ENCODE results near the gene RPL4. TPM values are rescaled to one million over a fixed set of nuclear protein-coding genes. Genes with fewer than 3 reads are reported as not detected.

The RPL4 gene
- total RNA-seq, result 3,099 and 3,187 TPM in 2 replicates

DNA sequence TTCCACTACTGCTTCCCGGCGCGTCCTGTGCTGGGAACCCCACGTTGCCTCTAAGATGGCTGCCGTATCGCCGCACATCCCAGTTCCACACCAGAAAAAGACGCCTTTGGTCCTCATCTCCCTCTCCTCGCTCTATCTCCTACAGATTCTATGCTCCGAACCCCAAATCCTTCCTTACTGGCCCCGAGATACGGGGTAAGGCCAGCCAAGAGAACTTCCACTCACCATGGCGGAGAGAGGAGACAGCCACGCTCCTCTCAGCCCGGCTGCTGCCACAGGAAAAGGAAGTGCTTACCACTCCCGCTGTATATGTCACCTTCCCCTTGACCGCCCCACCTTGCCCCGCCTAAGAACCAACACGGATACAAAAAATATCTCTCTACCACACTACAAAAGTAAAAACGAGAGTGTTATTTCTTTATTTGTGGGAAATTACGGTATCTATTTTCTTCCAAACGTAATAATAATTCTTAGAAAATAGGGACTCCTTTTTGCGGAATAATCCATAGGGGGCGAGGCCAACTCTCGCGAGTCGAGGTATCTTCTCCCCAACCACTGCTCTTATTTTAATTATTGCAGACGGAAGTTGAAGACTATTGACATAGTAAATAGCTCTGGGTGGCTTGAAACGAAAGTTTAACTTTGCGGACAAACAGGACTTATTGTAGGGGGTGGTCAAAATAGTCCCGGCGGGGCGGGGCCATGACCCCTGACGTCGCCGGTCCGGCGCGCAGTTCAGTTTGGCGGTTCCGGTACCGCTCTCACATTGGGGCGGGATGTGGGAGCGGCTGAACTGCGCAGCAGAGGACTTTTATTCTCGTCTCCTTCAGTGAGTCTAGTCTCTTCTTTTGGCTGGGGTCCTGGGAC is at the start of gene RPL4, which contains the start of gene ZWILCH:
Gene RPL4 (minus strand): TSS at position 293 of the 867 bp plus-strand sequence. CDS start 65 bp downstream, at position 228.
Gene ZWILCH (plus strand): TSS at position 764 of the 867 bp plus-strand sequence. CDS start 13 bp downstream, at position 777.

DNA sequence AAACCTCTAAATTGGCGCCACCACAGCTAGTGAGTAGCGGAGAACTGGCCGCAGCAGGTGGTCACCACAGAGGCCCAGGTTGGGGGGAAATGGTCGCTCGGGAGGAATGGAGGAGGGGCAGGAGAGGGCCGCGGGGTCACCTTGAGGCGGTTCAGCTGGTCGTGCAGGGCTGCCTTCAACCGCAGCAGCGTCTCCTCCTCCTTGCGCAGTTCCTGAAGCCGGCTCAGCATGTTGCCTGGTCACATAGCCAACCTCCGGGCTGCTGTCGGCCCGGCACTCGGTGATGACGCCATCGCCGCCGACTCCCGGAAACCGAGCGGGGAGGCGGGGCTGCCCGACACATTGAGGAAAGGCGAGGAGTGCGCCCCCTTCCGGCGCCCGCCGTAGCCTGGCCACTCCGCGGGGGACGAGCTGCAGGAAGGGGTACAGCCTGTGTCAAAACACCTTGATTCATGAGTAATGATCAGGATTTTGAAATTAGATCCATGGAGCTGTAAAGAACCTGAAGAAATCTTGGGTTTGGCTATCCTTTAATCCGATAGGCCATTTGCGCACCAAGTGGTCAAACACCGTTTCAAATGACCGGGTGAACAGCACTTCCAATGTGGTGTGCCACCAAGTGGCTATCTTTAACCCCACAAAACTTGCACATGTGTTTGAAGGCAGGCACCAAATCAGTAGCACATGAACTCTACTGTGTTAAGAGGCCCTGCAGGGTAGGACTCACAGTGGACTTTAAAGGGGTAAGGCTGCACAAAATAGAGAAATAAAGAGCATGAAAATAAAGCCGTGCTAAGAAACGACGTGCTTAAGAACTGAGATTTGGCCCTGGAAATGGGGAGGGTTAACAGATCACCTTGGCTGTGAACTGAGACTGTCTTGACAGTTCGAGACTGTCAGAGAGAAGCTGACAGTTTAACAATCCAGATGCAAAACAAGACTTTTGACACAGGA is 6.9 kb downstream of the RPL4 start, which contains the start of gene SNAPC5:
Gene SNAPC5 (minus strand): TSS at position 261 of the 954 bp plus-strand sequence. CDS start 31 bp downstream, at position 230.

Small RNA genes lying within 50 kb of the gene (small RNA-seq; reads per million reads assigned to genes)
- gene MIR4512, result not detected
- gene RF01159, result not detected
- gene SNORD16, result not detected
- gene SNORD18A, result not detected
- not detected for gene SNORD18B
- not detected for gene SNORD18C

Other genes with a start within 250 kb of the RPL4 start
- gene DIS3L, start 211.3 kb downstream of the RPL4 start, total RNA-seq, result 23.5 and 53.4 TPM in 2 replicates
- gene TIPIN, start 148.2 kb downstream of the RPL4 start, total RNA-seq, result 16.9 and 18.8 TPM in 2 replicates
- gene MAP2K1, start 117.9 kb downstream of the RPL4 start, total RNA-seq, result 72.5 and 80.6 TPM in 2 replicates
- 11.2 and 12.0 TPM in 2 replicates for gene SNAPC5, start 7.1 kb downstream of the RPL4 start, total RNA-seq
- 53.5 and 56.5 TPM in 2 replicates for gene ZWILCH, start 471 bp upstream of the RPL4 start, total RNA-seq
- gene LCTL, start 61.1 kb upstream of the RPL4 start, total RNA-seq, result not detected in 2 replicates
- gene SMAD6, start 197.4 kb upstream of the RPL4 start, total RNA-seq, result 22.0 and 32.6 TPM in 2 replicates